ENCODE measurements around the gene ADAR. TPM values are rescaled to one million over a fixed set of nuclear protein-coding genes. Genes with fewer than 3 reads are reported as not detected.
A peak's percentile ranks its signal among the peaks of the same experiment; 100 is the strongest.

ADAR gene, protein sequence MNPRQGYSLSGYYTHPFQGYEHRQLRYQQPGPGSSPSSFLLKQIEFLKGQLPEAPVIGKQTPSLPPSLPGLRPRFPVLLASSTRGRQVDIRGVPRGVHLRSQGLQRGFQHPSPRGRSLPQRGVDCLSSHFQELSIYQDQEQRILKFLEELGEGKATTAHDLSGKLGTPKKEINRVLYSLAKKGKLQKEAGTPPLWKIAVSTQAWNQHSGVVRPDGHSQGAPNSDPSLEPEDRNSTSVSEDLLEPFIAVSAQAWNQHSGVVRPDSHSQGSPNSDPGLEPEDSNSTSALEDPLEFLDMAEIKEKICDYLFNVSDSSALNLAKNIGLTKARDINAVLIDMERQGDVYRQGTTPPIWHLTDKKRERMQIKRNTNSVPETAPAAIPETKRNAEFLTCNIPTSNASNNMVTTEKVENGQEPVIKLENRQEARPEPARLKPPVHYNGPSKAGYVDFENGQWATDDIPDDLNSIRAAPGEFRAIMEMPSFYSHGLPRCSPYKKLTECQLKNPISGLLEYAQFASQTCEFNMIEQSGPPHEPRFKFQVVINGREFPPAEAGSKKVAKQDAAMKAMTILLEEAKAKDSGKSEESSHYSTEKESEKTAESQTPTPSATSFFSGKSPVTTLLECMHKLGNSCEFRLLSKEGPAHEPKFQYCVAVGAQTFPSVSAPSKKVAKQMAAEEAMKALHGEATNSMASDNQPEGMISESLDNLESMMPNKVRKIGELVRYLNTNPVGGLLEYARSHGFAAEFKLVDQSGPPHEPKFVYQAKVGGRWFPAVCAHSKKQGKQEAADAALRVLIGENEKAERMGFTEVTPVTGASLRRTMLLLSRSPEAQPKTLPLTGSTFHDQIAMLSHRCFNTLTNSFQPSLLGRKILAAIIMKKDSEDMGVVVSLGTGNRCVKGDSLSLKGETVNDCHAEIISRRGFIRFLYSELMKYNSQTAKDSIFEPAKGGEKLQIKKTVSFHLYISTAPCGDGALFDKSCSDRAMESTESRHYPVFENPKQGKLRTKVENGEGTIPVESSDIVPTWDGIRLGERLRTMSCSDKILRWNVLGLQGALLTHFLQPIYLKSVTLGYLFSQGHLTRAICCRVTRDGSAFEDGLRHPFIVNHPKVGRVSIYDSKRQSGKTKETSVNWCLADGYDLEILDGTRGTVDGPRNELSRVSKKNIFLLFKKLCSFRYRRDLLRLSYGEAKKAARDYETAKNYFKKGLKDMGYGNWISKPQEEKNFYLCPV
- total RNA-seq (2012; rRNA removed), result 101 and 131 TPM in 2 replicates
- polyA plus RNA-seq (2012; rRNA removed), result 70.9 and 72.2 TPM in 2 replicates
- 28.3 and 36.9 TPM in 2 replicates for polyA plus RNA-seq (2012; cell fraction: cytosol; rRNA removed)
- 83.2 and 150 TPM in 2 replicates for polyA plus RNA-seq (2012; cell fraction: nucleus; rRNA removed; ENCODE audit: low replicate concordance)
- Bru-seq, nascent RNA, result percentile 90 among the genes with signal in this experiment
- percentile 96 among the genes with signal in this experiment for BruChase-seq, experiment 1, labeled RNA remaining after a 6-hour chase
- percentile 93 among the genes with signal in this experiment for BruChase-seq, experiment 2, labeled RNA remaining after a 2-hour chase
- long read RNA-seq, partial matches to known transcripts, result 35 of 85 reads
- long read RNA-seq, other reads (novel, unspliced or antisense), result 49 of 85 reads

- dilution Hi-C loops (cut with HindIII; ENCODE audit: low sequenced_read_pairs, unreplicated experiment) (no loop called here), intact Hi-C loops (cut with micrococcal nuclease) (loop anchor here (1.0 to 5.0 kb wide), 2 partner anchors 17 to 269 kb away; no protein-coding TSS in a partner anchor), in situ Hi-C loops (cut with MboI; ENCODE audit: low sequenced_read_pairs) (no loop called here)
- peak within 1 kb of the TSS; percentile 98 for H3K14ac ChIP-seq (replicated peaks; ENCODE audit: low read depth, low read length)
- POLR2A ChIA-PET (ENCODE audit: unreplicated experiment), result no interaction called here
- DNase-seq (peak; percentile 99), ATAC-seq (ENCODE audit: low read depth) (peak; percentile 85)
- no peaks in the 10 kb centered on the region for H3K27me3 ChIP-seq (ENCODE audit: control insufficient read depth, insufficient read depth, low read length)
- peaks cover 42 to 74% of the 10 kb centered on the region in 2 experiments for H3K79me1 ChIP-seq (ENCODE audit: low read depth in 1 of 2, low read length in 2 of 2)
- peak within 1 kb of the TSS; percentile 97 for H3K27ac ChIP-seq (ENCODE audit: insufficient read depth, low read length)
- peak within 1 kb of the TSS; percentile 92 for H3K56ac ChIP-seq (ENCODE audit: extremely low read depth, insufficient read depth, low read length)
- H3K4me1 ChIP-seq (ENCODE audit: control insufficient read depth, insufficient read depth, low read length), result peaks cover 4% of the 10 kb centered on the region
- H3K4me2 ChIP-seq (ENCODE audit: low read depth, low read length), result peak within 1 kb of the TSS; percentile 95
- H4K20me1 ChIP-seq (ENCODE audit: insufficient read depth, low read length), result peaks cover 54% of the 10 kb centered on the region
- H4K5ac ChIP-seq (ENCODE audit: low read depth, low read length), result peak within 1 kb of the TSS; percentile 88
- H2AK9ac ChIP-seq (replicated peaks; ENCODE audit: low read depth, low read length, poor library complexity), result peak within 1 kb of the TSS; percentile 99
- H3K9me1 ChIP-seq (ENCODE audit: insufficient read depth, low read length), result peaks cover 23% of the 10 kb centered on the region
- 1% methylated on average over 33 of the region's 59 CpGs; no CpG with 5 or more reads in 1 of the 2 experiments for WGBS, 2 experiments (ENCODE audit: extremely low coverage in 2 of 2, insufficient read length in 1 of 2)
- peak within 1 kb of the TSS; percentile 91 to 95 for H4K8ac ChIP-seq (ENCODE audit: low read depth in 2 of 2, low read length in 2 of 2)
- H3K4ac ChIP-seq (ENCODE audit: low read depth, low read length), result peak within 1 kb of the TSS; percentile 99
- H2AK5ac ChIP-seq (ENCODE audit: low read depth, low read length), result peak within 1 kb of the TSS; percentile 97
- H3K9me3 ChIP-seq (ENCODE audit: control insufficient read depth, insufficient read depth, low read length), result no peaks in the 10 kb centered on the region
- peak within 1 kb of the TSS; percentile 87 for H2AFZ ChIP-seq (replicated peaks; ENCODE audit: low read length, poor library complexity)
- peak within 1 kb of the TSS; percentile 78 for H3K4me3 ChIP-seq (ENCODE audit: insufficient read depth, low read depth, low read length)
- peak within 1 kb of the TSS; percentile 42; the same call in 2 of the 3 replicates for H2BK15ac ChIP-seq (ENCODE audit: low read depth, low read length)
- BruUV-seq (replicated peaks), result no TSS peak
- peak within 1 kb of the TSS; percentile 91 for H2BK120ac ChIP-seq (ENCODE audit: low read depth, low read length)
- peaks cover 4% of the 10 kb centered on the region for H3K36me3 ChIP-seq (ENCODE audit: control insufficient read depth, insufficient read depth, low read length)
- H3K9ac ChIP-seq (ENCODE audit: low read depth, low read length), result peak within 1 kb of the TSS; percentile 99
- CTCF ChIA-PET, result interaction anchor here (0.7 kb wide), 1 partner anchor 622 kb away, joined by 3 read pairs; no protein-coding TSS in a partner anchor
- H3K23ac ChIP-seq (ENCODE audit: low read depth, low read length), result peak within 1 kb of the TSS; percentile 100
- H4K91ac ChIP-seq (ENCODE audit: insufficient read depth, low read depth, low read length), result peak within 1 kb of the TSS; percentile 94
- H2BK5ac ChIP-seq (ENCODE audit: low read depth, low read length, poor library complexity, severe bottlenecking), result peak within 1 kb of the TSS; percentile 93
- TF ChIP-seq SMC3 (IDR thresholded peaks at IDR 0.05; ENCODE audit: low read depth, low read length), result peak; percentile 21; the same call in 1 of the 2 replicates
- TF ChIP-seq MXI1 (IDR thresholded peaks at IDR 0.05; ENCODE audit: borderline replicate concordance, low read depth, low read length), result no peak
- 0 out of 2 replicates have a peak, but pooled peaks have one; percentile 6 for TF ChIP-seq RAD21 (IDR thresholded peaks at IDR 0.05; ENCODE audit: low read length)
- peak; percentile 96 for TF ChIP-seq CEBPB (IDR thresholded peaks at IDR 0.05; ENCODE audit: low read depth, low read length)
- H3K18ac ChIP-seq (ENCODE audit: low read depth, low read length), result peak within 1 kb of the TSS; percentile 92
- H2BK20ac ChIP-seq (ENCODE audit: low read depth, low read length), result no peak within 1 kb of the TSS
These were observed at the start of gene ADAR for GRCh38 chr1:154607609-154608396. ADAR (minus strand) TSS chr1:154608186; CDS start chr1:154608006, 180 bp downstream.
